ENCODE data around the gene AXL. TPM values are rescaled to one million over a fixed set of nuclear protein-coding genes. Genes with fewer than 3 reads are reported as not detected.
A peak's percentile ranks its signal among the peaks of the same experiment; 100 is the strongest.

Gene AXL
- total RNA-seq, 1 experiment from 2014 or later: 107 TPM

- peaks cover 90% of the 10 kb centered on the region for H3K36me3 Mint-ChIP-seq (ENCODE audit: insufficient read depth, unreplicated experiment)
Observed at GRCh38 chr19:41294393-41294792, 75.4 kb downstream of the AXL start.

GRCh38 chr19:41295499-41295898 is 76.5 kb downstream of the AXL start:
- CTCF ChIA-PET: no interaction called here
- intact Hi-C loops (cut with micrococcal nuclease; ENCODE audit: unreplicated experiment): no loop called here
- no TSS peak for BruUV-seq (replicated peaks)
- peaks cover 12% of the 10 kb centered on the region for H3K4me1 Mint-ChIP-seq (ENCODE audit: low read depth, unreplicated experiment)
- no peak for DNase-seq
- H3K9me3 Mint-ChIP-seq (ENCODE audit: low read depth, unreplicated experiment): no peaks in the 10 kb centered on the region
- H3K27me3 Mint-ChIP-seq (ENCODE audit: unreplicated experiment): no peaks in the 10 kb centered on the region
- no peak for TF ChIP-seq CTCF (IDR thresholded peaks at IDR 0.05; ENCODE audit: unreplicated experiment)
- H3K27ac Mint-ChIP-seq (ENCODE audit: unreplicated experiment): no peak overlapping the region
- H3K36me3 Mint-ChIP-seq (ENCODE audit: insufficient read depth, unreplicated experiment): peaks cover 90% of the 10 kb centered on the region
- no peak overlapping the region for H3K4me3 Mint-ChIP-seq (ENCODE audit: low read depth, unreplicated experiment)

More at GRCh38 chr19:41294393-41294792, 75.4 kb downstream of the AXL start:
- H3K27me3 Mint-ChIP-seq (ENCODE audit: unreplicated experiment): no peaks in the 10 kb centered on the region
- no peaks in the 10 kb centered on the region for H3K9me3 Mint-ChIP-seq (ENCODE audit: low read depth, unreplicated experiment)
- DNase-seq: no peak
- H3K4me3 Mint-ChIP-seq (ENCODE audit: low read depth, unreplicated experiment): no peak overlapping the region
- CTCF ChIA-PET: no interaction called here
- H3K4me1 Mint-ChIP-seq (ENCODE audit: low read depth, unreplicated experiment): peaks cover 12% of the 10 kb centered on the region
- TF ChIP-seq CTCF (IDR thresholded peaks at IDR 0.05; ENCODE audit: unreplicated experiment): no peak
- no peak overlapping the region for H3K27ac Mint-ChIP-seq (ENCODE audit: unreplicated experiment)
- intact Hi-C loops (cut with micrococcal nuclease; ENCODE audit: unreplicated experiment): no loop called here
- BruUV-seq (replicated peaks): no TSS peak

GRCh38 chr19:41296433-41296871 is 77.4 kb downstream of the AXL start:
- intact Hi-C loops (cut with micrococcal nuclease; ENCODE audit: unreplicated experiment): no loop called here
- Mint-ChIP-seq H3K36me3 (ENCODE audit: insufficient read depth, unreplicated experiment) (peaks cover 91% of the 10 kb centered on the region), H3K27ac (ENCODE audit: unreplicated experiment) (no peak overlapping the region), H3K4me1 (ENCODE audit: low read depth, unreplicated experiment) (peaks cover 12% of the 10 kb centered on the region), H3K27me3 (ENCODE audit: unreplicated experiment) (no peaks in the 10 kb centered on the region), H3K4me3 (ENCODE audit: low read depth, unreplicated experiment) (no peak overlapping the region), H3K9me3 (ENCODE audit: low read depth, unreplicated experiment) (no peaks in the 10 kb centered on the region)
- no TSS peak for BruUV-seq (replicated peaks)
- no peak for DNase-seq
- no peak for TF ChIP-seq CTCF (IDR thresholded peaks at IDR 0.05; ENCODE audit: unreplicated experiment)
- CTCF ChIA-PET: no interaction called here

GRCh38 chr19:41297628-41298347 is 78.8 kb downstream of the AXL start:
- no peaks in the 10 kb centered on the region for H3K9me3 Mint-ChIP-seq (ENCODE audit: low read depth, unreplicated experiment)
- H3K4me1 Mint-ChIP-seq (ENCODE audit: low read depth, unreplicated experiment): peaks cover 12% of the 10 kb centered on the region
- BruUV-seq (replicated peaks): no TSS peak
- no peak for TF ChIP-seq CTCF (IDR thresholded peaks at IDR 0.05; ENCODE audit: unreplicated experiment)
- peaks cover 93% of the 10 kb centered on the region for H3K36me3 Mint-ChIP-seq (ENCODE audit: insufficient read depth, unreplicated experiment)
- H3K27ac Mint-ChIP-seq (ENCODE audit: unreplicated experiment): peak overlapping the region; percentile 41
- intact Hi-C loops (cut with micrococcal nuclease; ENCODE audit: unreplicated experiment): no loop called here
- no peak overlapping the region for H3K4me3 Mint-ChIP-seq (ENCODE audit: low read depth, unreplicated experiment)
- no peak for DNase-seq
- no peaks in the 10 kb centered on the region for H3K27me3 Mint-ChIP-seq (ENCODE audit: unreplicated experiment)
- CTCF ChIA-PET: interaction anchor here (1.0 kb wide), 1 partner anchor 11 kb away, joined by 4 read pairs; no protein-coding TSS in a partner anchor
